Endothelial cell of umbilical vein (primary cell): ENCODE results near the gene CPA3.

Experiments
- CTCF ChIP-seq, 2 donors: IDR thresholded peaks; 1 replicate in 1 of 2; 2 replicates in 1 of 2; pipeline ENCODE4 v1.5.1; 2011; ENCODE audit warnings: low read length in 2 of 2, mild to moderate bottlenecking in 2 of 2, moderate library complexity in 2 of 2, control low read depth in 1 of 2, inconsistent platforms in 1 of 2, low read depth in 1 of 2; ENCODE audit not compliant: insufficient read depth in 1 of 2; ENCODE audit errors: extremely low read depth in 1 of 2
- EZH2 ChIP-seq: IDR thresholded peaks from 2 replicates; pipeline ENCODE4 v1.6.1; 2012; ENCODE audit warnings: borderline replicate concordance, low read depth, mild to moderate bottlenecking, moderate library complexity, low read length, inconsistent platforms; ENCODE audit not compliant: severe bottlenecking
- FOS ChIP-seq: IDR thresholded peaks from 2 replicates; pipeline ENCODE4 v1.6.1; 2011; ENCODE audit warnings: mild to moderate bottlenecking, low read length, moderate library complexity, borderline replicate concordance; ENCODE audit not compliant: insufficient read depth
- JUN ChIP-seq: IDR thresholded peaks from 2 replicates; pipeline ENCODE4 v1.6.1; 2011; ENCODE audit warnings: borderline replicate concordance, low read depth; ENCODE audit not compliant: insufficient read length, insufficient read depth
- MAX ChIP-seq: IDR thresholded peaks from 2 replicates; pipeline ENCODE4 v1.6.1; 2011; ENCODE audit not compliant: insufficient read depth, insufficient read length
- MYC ChIP-seq: IDR thresholded peaks from one replicate; pipeline ENCODE4 v1.6.1; 2011; ENCODE audit warnings: mild to moderate bottlenecking, low read depth, low read length
- POLR2A ChIP-seq: IDR thresholded peaks from 2 replicates; pipeline ENCODE4 v1.6.1; 2012; ENCODE audit warnings: low read depth, mild to moderate bottlenecking, control low read depth, low read length
- POLR2AphosphoS5 ChIP-seq: IDR thresholded peaks from 2 replicates; pipeline ENCODE4 v1.6.1; 2012; ENCODE audit warnings: low read depth, mild to moderate bottlenecking, control low read depth, low read length, moderate library complexity; ENCODE audit not compliant: insufficient read depth

- TF ChIP-seq CTCF (IDR thresholded peaks at IDR 0.05; ENCODE audit: extremely low read depth in 1 of 2, insufficient read depth in 1 of 2, low read depth in 1 of 2, low read length in 2 of 2) (no peak), FOS (no peak), POLR2A (no peak), POLR2AphosphoS5 (no peak), MAX (no peak), MYC (no peak), JUN (no peak), EZH2 (no peak)
These were observed 49.6 kb upstream of the CPA3 start for GRCh38 chr3:148815316-148816110.
